ENCODE measurements around the gene ARFGAP1. TPM values are rescaled to one million over a fixed set of nuclear protein-coding genes. Genes with fewer than 3 reads are reported as not detected.

ARFGAP1 gene
- total RNA-seq, 3 donors from 2014 or later = 76.5 to 85.8 (median 82.4) TPM

DNA sequence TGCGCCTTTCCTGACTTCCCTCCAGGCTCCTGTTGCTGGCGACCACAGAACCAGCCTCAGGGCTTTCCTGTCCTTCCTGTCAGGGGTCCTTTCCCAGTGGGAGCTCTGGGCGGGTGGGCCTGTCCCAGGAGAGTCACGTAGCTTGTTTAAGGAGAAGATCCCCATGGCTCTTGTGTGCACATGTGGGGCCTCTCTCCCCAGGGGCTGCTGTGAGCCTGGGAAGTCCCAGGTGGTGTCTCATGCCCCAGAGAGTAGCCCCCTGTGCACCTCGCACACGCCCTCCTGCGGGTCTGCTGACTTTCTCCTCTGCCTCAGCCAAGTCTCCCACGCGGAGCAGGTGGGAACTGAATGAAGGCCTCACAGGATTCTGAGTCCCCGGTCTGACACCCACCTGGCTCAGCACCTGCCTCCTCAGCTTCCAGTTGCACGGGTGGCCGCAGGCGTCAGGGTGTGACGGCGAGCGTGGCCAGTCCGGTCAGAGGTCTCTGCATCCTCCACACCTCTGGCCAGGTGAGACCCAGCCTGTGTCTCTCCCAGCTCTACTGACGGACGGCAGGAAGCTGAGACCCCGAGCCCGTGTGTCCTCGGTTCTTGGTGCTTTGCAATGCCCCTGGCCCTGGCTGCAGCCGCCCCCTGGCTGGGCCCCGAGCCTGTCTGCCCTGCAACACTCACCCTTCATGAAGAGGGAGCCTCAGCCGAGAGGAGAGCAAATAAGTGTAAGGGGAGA is 12.7 kb upstream of the ARFGAP1 start:
- TF ChIP-seq, protein P1, sequence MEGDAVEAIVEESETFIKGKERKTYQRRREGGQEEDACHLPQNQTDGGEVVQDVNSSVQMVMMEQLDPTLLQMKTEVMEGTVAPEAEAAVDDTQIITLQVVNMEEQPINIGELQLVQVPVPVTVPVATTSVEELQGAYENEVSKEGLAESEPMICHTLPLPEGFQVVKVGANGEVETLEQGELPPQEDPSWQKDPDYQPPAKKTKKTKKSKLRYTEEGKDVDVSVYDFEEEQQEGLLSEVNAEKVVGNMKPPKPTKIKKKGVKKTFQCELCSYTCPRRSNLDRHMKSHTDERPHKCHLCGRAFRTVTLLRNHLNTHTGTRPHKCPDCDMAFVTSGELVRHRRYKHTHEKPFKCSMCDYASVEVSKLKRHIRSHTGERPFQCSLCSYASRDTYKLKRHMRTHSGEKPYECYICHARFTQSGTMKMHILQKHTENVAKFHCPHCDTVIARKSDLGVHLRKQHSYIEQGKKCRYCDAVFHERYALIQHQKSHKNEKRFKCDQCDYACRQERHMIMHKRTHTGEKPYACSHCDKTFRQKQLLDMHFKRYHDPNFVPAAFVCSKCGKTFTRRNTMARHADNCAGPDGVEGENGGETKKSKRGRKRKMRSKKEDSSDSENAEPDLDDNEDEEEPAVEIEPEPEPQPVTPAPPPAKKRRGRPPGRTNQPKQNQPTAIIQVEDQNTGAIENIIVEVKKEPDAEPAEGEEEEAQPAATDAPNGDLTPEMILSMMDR (IDR thresholded peaks at IDR 0.05) = no peak
- intact Hi-C loops (cut with DNase I, micrococcal nuclease) = no loop called here
- no peak overlapping the region for H3K4me3 ChIP-seq
- H3K9me3 ChIP-seq = no peaks in the 10 kb centered on the region
- no peaks in the 10 kb centered on the region for H3K36me3 ChIP-seq (ENCODE audit: low read depth)
- H3K4me1 ChIP-seq (ENCODE audit: low read depth) = no peaks in the 10 kb centered on the region
- DNase-seq = no peak
- no peak for ATAC-seq

GRCh38 chr20:63260521-63260920 is 12.1 kb upstream of the ARFGAP1 start:
- no peak for DNase-seq
- intact Hi-C loops (cut with DNase I, micrococcal nuclease) = no loop called here
- Histone ChIP-seq H3K9me3 (no peaks in the 10 kb centered on the region), H3K4me1 (ENCODE audit: low read depth) (no peaks in the 10 kb centered on the region), H3K4me3 (no peak overlapping the region), H3K36me3 (ENCODE audit: low read depth) (no peaks in the 10 kb centered on the region)
- ATAC-seq = no peak
- TF ChIP-seq, protein P1 (IDR thresholded peaks at IDR 0.05) = no peak

DNA sequence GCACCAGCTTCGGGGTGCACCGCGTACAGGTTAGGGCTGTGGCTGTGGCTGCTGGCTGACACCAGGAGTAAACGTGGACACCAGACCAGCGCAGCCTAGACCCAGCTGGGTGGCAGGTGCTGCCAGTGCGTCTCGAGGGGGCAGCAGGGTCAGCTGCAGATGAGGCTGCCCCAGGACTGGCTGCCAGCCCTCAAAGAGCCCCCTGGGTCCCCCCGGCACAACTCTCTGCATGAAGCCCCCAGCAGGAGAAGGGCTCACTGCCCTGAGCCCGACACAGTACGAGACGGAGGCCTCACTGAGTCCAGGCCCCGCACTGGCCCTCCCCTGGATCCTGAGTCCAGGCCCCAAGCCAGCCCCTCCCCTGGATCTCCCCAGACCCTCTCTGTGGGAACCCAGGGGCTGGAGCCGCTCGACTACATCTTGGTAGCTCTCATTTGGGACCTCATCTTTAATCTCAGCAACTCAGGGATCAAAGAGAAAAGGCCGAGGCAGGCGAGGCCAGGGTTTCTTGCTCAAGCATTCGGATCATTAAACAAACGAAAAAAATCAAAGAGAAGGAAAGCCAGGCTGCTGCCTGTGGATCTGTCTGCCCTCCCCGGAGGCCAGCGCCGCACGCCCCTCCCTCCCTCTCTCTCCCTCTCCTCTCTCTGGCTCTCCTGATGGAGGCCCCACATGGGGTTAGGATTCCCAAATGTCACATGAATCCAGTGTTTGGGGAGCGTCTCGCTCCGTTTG is 11.4 kb upstream of the ARFGAP1 start:
- TF ChIP-seq, protein P1 (IDR thresholded peaks at IDR 0.05) = no peak
- no peaks in the 10 kb centered on the region for H3K4me1 ChIP-seq (ENCODE audit: low read depth)
- H3K9me3 ChIP-seq = no peaks in the 10 kb centered on the region
- DNase-seq (no peak), ATAC-seq (no peak)
- intact Hi-C loops (cut with DNase I, micrococcal nuclease) = no loop called here
- no peaks in the 10 kb centered on the region for H3K36me3 ChIP-seq (ENCODE audit: low read depth)
- no peak overlapping the region for H3K4me3 ChIP-seq

GRCh38 chr20:63261795-63262528 is 10.7 kb upstream of the ARFGAP1 start:
- no peaks in the 10 kb centered on the region for H3K36me3 ChIP-seq (ENCODE audit: low read depth)
- intact Hi-C loops (cut with DNase I, micrococcal nuclease) = no loop called here
- no peak overlapping the region for H3K4me3 ChIP-seq
- no peaks in the 10 kb centered on the region for H3K4me1 ChIP-seq (ENCODE audit: low read depth)
- DNase-seq = no peak
- TF ChIP-seq, protein P1 (IDR thresholded peaks at IDR 0.05) = no peak
- no peak for ATAC-seq
- H3K9me3 ChIP-seq = no peaks in the 10 kb centered on the region

GRCh38 chr20:63262836-63263235 is 9.8 kb upstream of the ARFGAP1 start:
- H3K4me3 ChIP-seq = no peak overlapping the region
- no peak for ATAC-seq

More at GRCh38 chr20:63262836-63263235, 9.8 kb upstream of the ARFGAP1 start:
- Histone ChIP-seq H3K36me3 (ENCODE audit: low read depth) (no peaks in the 10 kb centered on the region), H3K9me3 (no peaks in the 10 kb centered on the region), H3K4me1 (ENCODE audit: low read depth) (no peaks in the 10 kb centered on the region)
- intact Hi-C loops (cut with DNase I, micrococcal nuclease) = no loop called here
- TF ChIP-seq, protein P1 (IDR thresholded peaks at IDR 0.05) = no peak
- no peak for DNase-seq
